Sigmoid colon (tissue), 4 donors: ENCODE results near the gene GRID1.

Experiments
- CTCF ChIP-seq, 4 experiments: fragments of 450-650 bp in 3 of 4; fragments of 200-600 bp in 1 of 4; IDR thresholded peaks; one replicate each; pipeline ENCODE4 v1.5.1; 2016 to 2019; ENCODE audit warnings: antibody characterized with exemption in 4 of 4, mild to moderate bottlenecking in 3 of 4, moderate library complexity in 2 of 4
- EP300 ChIP-seq, 4 donors: sonication (generic); formaldehyde crosslinking; IDR thresholded peaks; one replicate each; pipeline ENCODE4 v1.6.1; 2017; ENCODE audit warnings: antibody characterized with exemption in 4 of 4
- POLR2A ChIP-seq, 2 donors: fragments of 450-650 bp; IDR thresholded peaks; one replicate each; pipeline ENCODE4 v1.6.1; 2016; ENCODE audit warnings: antibody characterized with exemption in 2 of 2, mild to moderate bottlenecking in 2 of 2, moderate library complexity in 2 of 2

- no peak for TF ChIP-seq CTCF (IDR thresholded peaks at IDR 0.05)
- TF ChIP-seq EP300 (IDR thresholded peaks at IDR 0.05), result no peak
- no peak for TF ChIP-seq POLR2A (IDR thresholded peaks at IDR 0.05)
These were observed 744.2 kb downstream of the GRID1 start for GRCh38 chr10:85622425-85622824.
